HL-60/S4 treated with retinoic acid at 250 ng/mL for 4 days and 3 days (cell line): Measurements from ENCODE around the gene KCTD17.

Experiments used
- in situ Hi-C: fragments of 300-500 bp; cut with MboI; formaldehyde crosslinking; loops from 2 replicates; pipeline ENCODE4 v1.7.0; 2022; ENCODE audit warnings: low sequenced_read_pairs

Gene KCTD17, protein sequence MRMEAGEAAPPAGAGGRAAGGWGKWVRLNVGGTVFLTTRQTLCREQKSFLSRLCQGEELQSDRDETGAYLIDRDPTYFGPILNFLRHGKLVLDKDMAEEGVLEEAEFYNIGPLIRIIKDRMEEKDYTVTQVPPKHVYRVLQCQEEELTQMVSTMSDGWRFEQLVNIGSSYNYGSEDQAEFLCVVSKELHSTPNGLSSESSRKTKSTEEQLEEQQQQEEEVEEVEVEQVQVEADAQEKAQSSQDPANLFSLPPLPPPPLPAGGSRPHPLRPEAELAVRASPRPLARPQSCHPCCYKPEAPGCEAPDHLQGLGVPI

DNA sequence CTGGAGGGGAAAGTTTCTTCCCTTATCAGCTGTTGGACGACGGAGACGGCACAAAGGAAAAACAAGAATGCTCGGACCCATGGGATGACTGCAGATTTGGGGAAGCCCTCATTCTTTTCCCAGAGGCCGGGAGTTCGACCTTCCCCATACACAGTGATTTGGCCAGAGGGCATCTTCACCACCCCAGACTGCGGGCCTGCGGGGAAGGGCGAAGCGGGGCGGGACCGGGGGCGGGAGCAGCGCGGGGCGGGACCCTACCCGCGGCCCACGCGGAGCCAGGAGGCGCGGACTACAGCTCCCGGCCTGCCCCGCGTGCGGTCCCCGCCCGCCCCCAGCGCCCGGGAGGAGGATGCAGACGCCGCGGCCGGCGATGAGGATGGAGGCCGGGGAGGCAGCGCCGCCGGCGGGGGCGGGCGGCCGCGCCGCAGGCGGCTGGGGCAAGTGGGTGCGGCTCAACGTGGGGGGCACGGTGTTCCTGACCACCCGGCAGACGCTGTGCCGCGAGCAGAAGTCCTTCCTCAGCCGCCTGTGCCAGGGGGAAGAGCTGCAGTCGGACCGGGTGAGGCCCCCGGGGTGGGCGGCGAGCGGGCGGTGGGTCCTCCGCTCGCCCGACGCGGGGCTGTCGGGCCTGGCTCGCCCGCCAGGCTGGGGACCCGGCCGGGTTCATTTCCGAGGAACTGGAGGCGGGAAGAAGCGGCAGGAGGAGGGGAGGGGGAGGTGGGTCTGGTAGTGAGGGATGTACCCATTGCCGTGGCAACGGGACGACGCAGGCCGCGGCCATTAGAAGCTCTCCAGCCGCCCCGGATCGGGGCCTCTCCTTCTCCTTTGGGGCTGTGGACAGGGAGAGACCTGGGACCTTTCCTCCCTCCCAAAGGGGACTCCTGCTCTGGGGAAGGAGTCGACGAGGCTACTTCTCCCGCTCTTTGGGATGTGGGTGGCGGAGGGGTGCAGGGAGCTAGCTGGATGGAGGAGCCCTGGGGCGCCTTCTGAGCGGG is at the start of gene KCTD17:
KCTD17 (plus strand) TSS at position 352 of the 995 bp plus-strand sequence; CDS start at position 371, 19 bp downstream.
- in situ Hi-C loops, result no loop called here

DNA sequence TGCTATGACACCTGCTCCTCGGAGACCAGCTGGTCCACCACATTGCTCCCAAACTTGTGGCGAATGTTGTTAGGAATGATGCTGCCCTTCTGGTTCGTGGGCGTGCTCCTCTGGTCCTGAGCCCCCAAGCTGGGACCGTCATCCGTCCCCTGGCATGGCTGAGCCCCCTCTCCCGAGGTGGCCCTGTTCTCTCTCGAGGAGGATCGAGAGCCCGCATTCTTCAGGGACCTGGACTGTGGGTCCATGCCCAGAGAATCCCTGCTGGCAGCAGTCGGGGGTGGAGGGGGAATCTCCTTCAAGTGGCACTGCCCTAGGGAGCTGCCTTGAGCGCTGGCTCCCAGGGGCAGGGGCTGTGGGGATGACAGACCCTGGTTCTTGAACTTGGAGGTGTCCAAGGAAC is 49.7 kb upstream of the KCTD17 start:
- in situ Hi-C loops, result no loop called here

DNA sequence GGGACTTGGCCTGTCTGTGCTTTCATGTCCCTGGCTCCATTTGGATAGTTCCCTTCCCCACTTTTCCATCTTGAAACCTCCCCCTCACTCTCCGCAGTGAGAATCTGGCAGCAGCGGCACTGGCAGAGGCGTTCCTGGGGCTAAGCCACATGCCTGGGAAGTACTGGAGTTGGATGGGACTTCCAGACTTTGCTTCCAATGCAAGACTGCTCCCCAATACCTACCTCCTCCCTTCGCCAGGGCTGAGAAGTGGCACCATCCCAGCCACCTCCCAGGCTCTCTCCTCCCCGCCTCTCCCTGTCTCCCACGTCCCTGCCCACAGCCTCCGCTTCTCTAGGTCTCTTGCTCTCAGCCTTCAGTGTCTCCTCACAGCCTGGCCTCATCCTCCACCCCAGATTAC is 48.9 kb upstream of the KCTD17 start:
- in situ Hi-C loops, result no loop called here

DNA sequence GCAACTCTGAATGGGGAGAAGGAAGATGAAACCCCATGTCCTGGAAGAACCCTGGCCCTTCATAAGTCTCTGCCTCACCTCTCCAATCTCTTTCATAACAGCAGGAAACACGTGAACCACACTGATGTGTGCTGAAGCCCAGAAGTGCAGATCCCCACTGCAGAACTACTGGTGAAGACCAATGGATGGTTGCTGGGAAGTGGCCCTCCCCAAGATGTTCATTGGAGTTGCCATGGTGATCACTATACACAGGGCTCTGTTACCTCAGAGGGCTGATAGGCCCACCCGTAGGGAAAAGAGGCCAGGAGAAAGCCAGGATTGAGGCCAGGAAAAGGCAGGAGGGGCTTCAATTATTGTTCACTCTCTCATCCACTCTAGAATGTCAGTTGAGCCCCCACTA is 43.9 kb upstream of the KCTD17 start:
- in situ Hi-C loops, result no loop called here

DNA sequence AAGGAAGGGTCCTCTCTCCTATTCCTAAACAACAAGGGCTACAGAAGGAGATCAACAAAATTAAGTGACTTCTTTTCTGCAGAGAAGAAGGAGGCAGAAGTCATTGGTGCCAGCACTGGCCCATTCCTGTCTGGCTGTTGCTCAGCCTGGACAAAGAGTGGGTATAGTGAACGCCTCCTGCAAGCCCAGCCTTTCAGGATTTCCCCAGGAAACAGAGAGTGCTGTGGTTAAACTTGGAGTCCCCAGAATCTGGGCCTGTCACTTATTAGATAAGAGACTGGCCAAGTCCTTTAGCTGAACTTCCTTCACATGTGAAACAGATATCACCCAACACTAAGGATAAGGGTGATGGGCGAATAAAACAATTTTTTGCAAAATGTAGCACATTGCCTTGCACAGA is 43.2 kb upstream of the KCTD17 start:
- in situ Hi-C loops, result no loop called here

DNA sequence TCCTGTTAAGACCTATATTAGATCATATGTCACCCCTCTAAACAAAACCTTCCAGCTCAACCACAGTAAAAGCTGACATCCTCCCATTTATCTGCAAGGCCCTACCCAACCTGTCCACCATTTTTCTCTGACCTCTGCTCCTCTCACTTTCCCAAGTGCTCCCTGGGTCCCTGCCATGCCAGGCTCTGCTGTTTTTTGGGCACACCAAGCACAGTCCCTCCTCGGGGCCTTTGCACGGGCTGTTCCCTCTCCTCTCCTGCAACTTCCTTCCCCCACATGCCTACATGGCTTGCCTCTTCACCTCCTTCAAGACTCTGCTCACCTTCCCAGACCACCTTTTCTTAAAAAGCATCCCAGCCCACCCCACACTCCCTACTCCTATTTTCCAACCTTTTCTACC is 42.1 kb upstream of the KCTD17 start:
- in situ Hi-C loops, result no loop called here

GRCh38 chr22:37010174-37010573 is 41.4 kb upstream of the KCTD17 start:
- in situ Hi-C loops, result no loop called here

DNA sequence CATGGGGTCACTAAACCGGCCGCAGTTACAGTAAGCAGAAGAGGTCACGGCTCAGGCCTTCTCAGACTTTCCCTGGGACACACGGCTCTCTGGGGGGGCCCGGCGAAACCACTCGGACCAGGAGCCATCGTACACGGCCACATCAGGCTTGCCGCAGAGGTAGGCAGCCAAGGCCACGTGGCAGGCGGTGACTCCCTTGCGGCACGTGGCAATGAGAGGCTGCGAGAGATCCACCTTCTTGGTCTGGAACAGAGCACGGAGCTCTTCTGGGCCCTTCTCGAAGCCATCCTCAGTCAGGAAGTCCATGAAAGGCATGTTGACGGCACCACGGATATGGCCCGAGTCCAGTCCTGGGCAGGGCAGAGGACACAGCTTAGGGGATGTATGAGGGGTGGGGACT is 40.6 kb upstream of the KCTD17 start:
- in situ Hi-C loops, result no loop called here

- in situ Hi-C loops, result no loop called here
Measured at GRCh38 chr22:37011472-37011871, 40.1 kb upstream of the KCTD17 start.

DNA sequence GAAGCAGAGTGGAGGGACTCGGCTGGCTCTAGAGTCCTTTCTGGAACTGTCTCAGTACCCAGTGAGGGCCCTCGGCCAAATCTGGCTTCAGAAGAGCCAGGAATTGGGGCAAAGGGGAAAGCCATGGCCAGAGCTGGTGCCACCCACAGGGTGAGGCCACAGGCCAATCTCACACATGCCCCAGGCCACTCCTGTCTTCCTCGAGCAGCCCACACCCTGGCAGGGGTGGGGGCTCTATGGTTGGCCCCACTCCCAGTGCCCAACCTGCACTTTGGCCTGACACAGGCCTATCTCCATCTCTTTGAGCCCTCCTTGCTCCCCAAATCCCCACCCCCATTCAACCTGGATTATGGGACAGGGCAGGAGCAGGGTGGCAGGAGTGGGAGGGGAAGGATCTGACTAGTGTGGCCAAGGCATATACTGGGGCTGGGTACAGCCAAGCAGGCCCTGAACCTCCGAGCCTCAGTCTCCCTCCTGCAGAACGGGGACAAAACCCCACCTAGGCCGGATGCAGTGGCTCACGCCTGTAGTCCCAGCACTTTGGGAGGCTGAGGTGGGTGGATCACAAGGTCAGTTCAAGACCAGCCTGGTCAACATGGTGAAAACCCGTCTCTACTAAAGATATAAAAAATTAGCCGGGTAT is 39.2 kb upstream of the KCTD17 start:
- in situ Hi-C loops, result no loop called here

DNA sequence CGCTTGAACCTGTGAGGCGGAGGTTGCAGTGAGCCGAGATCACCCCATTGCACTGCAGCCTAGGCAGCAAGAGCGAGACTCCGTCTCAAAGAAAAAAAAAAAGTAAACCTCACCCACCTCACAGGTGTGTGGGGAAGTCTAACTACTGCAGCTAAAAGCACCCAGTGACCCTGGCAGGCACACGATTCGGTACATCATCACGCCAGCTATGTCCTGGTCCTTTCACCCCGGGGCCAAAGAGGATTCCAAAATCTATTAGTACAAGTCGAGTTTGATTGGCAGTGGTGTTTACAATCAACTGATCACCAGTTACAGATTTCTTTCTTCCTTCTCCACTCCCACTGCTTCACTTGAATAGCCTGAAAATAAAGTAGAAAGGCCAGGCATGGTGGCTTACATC is 38.6 kb upstream of the KCTD17 start:
- in situ Hi-C loops, result no loop called here

DNA sequence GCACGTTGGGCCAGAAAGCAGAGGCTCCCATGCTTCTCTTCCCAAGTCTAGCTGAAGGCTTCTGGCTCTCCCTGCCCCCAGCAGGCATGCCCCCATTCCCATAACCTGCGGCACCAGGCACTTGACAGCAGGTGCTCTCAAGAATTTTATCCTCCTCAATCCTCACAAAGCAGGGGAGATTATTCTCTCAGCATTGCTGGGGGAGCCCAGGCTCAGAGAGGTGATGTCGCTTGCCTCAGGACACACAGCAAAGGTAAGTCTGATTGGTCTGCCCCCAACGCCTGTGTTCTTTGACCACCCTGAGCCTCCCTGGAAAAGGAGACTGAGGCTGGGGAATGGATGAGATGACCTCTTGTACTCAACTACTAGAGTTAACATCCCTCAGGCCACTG is 37.1 kb upstream of the KCTD17 start:
- in situ Hi-C loops, result no loop called here

DNA sequence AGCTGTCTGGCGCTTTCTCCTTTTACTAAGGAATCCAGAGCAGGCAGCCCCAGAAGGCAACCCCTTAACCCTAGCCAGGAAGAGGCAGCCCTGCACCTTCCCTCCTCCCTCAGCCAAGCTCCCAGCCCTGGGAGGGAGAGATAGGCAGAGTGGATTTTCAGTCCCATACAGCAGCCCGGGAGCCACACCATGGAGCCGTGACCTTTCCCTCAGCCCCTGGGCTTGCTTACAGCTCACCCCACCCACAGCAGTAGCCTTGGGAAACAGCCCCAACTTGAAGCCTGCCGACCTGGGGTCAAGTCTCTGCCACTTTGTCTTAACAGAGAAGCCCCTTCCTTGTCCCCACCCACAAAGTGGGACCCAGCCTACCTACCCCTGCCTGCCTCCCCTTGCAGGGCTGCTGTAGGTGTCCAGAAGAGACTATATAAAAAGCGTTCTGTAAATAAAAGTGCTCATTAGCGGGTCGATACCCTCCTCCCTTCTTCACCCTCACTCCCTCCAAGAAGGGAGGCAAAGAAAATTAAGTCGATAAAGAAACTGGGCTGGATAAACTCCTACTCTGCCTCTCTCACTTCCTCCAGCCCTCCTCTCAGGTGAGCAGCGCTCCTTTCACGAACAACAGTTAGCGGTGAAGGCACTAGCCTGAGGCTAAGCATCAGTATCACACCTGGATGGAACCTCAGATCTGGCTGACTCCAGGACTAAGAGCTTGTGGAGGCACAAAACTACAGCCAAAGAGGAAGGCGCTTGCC is 36.5 kb upstream of the KCTD17 start:
- in situ Hi-C loops, result no loop called here

DNA sequence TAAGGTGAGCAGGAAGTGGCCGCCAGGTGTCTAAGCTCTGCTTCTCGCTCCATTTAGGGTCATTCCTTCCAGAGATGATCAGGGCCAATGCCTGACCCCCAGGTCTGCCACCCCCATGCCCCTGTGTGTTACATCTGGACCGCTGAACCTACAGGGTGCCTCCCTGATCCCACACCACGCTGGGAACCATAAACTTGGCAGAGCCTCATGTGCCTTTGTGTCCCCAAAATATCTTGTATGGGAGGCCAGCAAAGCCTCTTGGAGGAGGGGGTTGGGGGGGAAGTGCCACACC is 36.0 kb upstream of the KCTD17 start:
- in situ Hi-C loops, result no loop called here

DNA sequence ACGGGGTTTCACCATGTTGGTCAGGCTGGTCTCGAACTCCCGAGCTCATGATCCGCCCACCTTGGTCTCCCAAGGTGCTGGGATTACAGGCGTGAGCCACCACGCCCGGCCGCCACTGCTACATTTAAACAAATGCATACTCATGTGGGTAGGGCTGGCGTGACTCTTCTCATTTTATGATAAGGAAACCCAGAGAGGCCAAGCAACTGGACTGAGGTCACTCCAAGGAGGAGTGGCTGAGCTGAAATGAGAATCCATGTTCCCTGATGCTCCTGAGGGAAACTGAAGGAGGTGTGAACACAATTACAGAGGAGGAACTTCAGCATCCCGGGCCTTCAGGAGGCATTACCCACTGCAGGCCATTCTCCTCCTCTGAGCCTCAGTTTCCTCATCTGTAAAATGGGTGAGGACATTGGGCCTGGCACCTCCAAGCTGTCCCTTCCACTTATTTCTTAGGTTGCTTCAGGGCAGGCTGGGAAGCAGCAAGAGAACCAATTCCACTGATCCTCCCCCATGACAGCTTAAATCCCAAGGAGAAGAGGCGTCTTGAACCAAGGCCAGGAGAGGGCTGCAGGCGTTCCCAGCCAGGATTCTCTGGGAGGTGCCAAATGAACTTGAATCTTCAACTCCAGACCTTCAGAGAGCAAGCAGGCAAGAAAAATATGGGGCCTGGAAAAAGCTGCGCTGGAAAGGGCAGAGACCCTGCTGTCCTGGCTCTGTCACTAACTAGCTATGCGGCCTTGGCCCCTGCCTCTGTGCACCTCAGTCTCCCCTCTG is 35.2 kb upstream of the KCTD17 start:
- in situ Hi-C loops, result no loop called here

- in situ Hi-C loops, result no loop called here
Measured at GRCh38 chr22:37017356-37017755, 34.2 kb upstream of the KCTD17 start.

DNA sequence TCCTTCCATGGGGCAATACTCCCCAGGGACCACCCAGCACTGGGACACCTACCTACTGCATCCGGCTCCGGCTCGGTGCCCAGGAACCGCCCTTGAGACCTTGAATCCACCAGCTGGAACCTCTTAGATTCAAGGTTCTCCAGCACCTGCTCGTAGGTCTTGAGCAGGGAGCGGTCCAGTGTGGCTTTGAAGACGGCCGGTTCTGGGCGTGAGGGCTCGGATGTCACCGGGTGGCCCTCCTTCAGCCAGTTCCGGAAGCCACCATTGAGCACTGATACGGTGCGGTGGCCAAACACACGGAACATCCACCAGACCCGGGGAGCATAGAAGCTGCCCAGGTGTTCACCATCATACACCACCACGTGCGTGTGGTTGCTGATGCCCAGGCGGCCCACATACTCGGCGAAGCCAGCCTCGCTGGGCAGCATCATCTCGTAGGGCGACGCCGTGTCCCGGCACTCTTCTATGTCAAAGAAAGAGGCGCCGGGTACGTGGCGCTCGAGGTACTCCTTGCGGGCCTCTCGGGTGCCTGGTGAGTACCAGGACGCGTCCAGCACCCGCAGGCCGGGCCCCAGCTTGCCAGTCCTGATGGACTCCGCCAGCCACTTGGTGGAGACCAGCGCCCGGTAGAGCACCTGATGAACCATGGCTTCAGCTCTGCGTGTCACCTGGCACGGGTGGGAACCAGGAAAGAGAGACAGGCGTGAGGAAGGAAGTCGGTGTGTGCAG is 33.3 kb upstream of the KCTD17 start:
- in situ Hi-C loops, result no loop called here

DNA sequence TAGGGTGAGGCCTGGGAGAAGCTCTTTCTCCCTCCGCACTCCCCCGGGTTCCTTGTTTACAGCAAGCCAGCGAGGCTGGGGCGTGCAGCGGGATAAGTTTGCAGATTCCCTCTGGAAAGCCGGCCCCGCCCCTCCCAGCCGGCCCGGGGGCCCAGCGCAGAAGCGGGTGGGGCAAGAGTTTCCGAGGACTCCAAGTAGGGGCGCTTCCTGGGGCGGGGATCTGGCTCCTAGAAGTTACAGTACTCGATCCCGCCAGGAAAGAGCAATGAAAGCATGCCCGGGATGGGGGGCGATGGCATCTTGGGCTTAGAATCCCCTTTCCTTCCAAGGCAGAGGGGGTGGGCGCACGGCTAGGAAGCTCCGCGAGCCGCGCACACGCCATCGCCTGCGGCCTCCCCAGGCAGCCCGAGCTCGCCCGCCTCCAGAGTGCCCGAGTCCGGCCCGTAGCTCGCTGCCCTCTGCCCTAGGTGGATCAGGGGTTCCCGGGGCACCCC is 32.7 kb upstream of the KCTD17 start:
- in situ Hi-C loops, result no loop called here
